Aorta (tissue), 5 donors: Measurements from ENCODE around the gene PCDHAC1. TPM values are rescaled to one million over a fixed set of nuclear protein-coding genes. Genes with fewer than 3 reads are reported as not detected.
"Not testable (repeated sequence)": the region's sequence is repeated elsewhere in the genome, so short reads cannot be mapped to it uniquely, and the experiment has no call there.

Source experiments
- ATAC-seq: fragments of 200-7000 bp; cut with Tn5 transposase; one replicate; pipeline ENCODE4 v1.9.1; 2022; ENCODE audit warnings: moderate library complexity; ENCODE audit not compliant: low FRiP score
- DNase-seq, 2 donors: peaks; one replicate each; pipeline ENCODE4 v3.0.0-alpha.2; 2020
- H3K27ac ChIP-seq, 2 donors: one replicate each; pipeline ENCODE4 v1.5.1; 2013; ENCODE audit warnings: low read length in 2 of 2, mild to moderate bottlenecking in 2 of 2, moderate library complexity in 2 of 2, control low read depth in 1 of 2, inconsistent platforms in 1 of 2, low read depth in 1 of 2
- H3K27me3 ChIP-seq, 2 donors: one replicate each; pipeline ENCODE4 v1.6.1; 2013; ENCODE audit warnings: control low read depth in 1 of 2, low read length in 1 of 2, mild to moderate bottlenecking in 1 of 2, moderate library complexity in 1 of 2; ENCODE audit not compliant: insufficient read depth in 2 of 2, control insufficient read depth in 1 of 2
- H3K36me3 ChIP-seq, 2 donors: one replicate each; pipeline ENCODE4 v1.6.1; 2013; ENCODE audit warnings: control low read depth in 1 of 2, low read length in 1 of 2, mild to moderate bottlenecking in 1 of 2; ENCODE audit not compliant: insufficient read depth in 2 of 2, control insufficient read depth in 1 of 2
- H3K4me1 ChIP-seq, 2 donors: one replicate each; pipeline ENCODE4 v1.6.1; 2013; ENCODE audit warnings: low read length in 2 of 2, control low read depth in 1 of 2, mild to moderate bottlenecking in 1 of 2, moderate library complexity in 1 of 2; ENCODE audit not compliant: insufficient read depth in 2 of 2, control insufficient read depth in 1 of 2
- H3K4me3 ChIP-seq, 2 donors: one replicate each; pipeline ENCODE4 v1.5.1; 2013; ENCODE audit warnings: low read length in 2 of 2, control low read depth in 1 of 2, mild to moderate bottlenecking in 1 of 2
- H3K9me3 ChIP-seq: one replicate; pipeline ENCODE4 v1.6.1; 2013; ENCODE audit warnings: mild to moderate bottlenecking, low read length; ENCODE audit not compliant: control insufficient read depth
- WGBS, 2 donors: extraction: QIAGEN DNeasy Blood & Tissue Kit; methylation state at CpG; one replicate each; pipeline ENCODE4 v1.1.7; 2013; 5-methylcytosine and 5-hydroxymethylcytosine counted together
- intact Hi-C, 2 donors: fragments of 100-400 bp; cut with DNase I; formaldehyde crosslinking; loops; one replicate each; pipeline versions ENCODE4 v1.14.2 to v1.15.0; 2022
- long read RNA-seq, 2 donors: library from polyadenylated mRNA; unstranded; transcript quantifications; one replicate each; pipeline ENCODE4 v2.0.0, GENCODE V29; 2020 to 2021
- polyA plus RNA-seq, 2 donors: library from polyadenylated mRNA; stranded (reverse); fragments of 200-250 nt; gene quantifications; one replicate each; pipeline ENCODE4 v1.2.3, GENCODE V29; 2013
- total RNA-seq, 2 donors: library from RNA; stranded (reverse); fragmentation: NEBNext Ultra II Directional; extraction: Animal tissue kit (Norgen Biotek cat#: 25700); gene quantifications; one replicate each; pipeline ENCODE4 v1.2.1, GENCODE V29; 2021
- donor health status: healthy with polysubstance abuse.
- donor health status: Bipolar disorder and iron deficiency.
- donor health status: DM: no; HTN: no; CAD: no.
- donor health status: DM: no; HTN: no; CAD: no.
- donor health status: DM: yes; HTN: yes; CAD: no.

The PCDHAC1 gene, protein sequence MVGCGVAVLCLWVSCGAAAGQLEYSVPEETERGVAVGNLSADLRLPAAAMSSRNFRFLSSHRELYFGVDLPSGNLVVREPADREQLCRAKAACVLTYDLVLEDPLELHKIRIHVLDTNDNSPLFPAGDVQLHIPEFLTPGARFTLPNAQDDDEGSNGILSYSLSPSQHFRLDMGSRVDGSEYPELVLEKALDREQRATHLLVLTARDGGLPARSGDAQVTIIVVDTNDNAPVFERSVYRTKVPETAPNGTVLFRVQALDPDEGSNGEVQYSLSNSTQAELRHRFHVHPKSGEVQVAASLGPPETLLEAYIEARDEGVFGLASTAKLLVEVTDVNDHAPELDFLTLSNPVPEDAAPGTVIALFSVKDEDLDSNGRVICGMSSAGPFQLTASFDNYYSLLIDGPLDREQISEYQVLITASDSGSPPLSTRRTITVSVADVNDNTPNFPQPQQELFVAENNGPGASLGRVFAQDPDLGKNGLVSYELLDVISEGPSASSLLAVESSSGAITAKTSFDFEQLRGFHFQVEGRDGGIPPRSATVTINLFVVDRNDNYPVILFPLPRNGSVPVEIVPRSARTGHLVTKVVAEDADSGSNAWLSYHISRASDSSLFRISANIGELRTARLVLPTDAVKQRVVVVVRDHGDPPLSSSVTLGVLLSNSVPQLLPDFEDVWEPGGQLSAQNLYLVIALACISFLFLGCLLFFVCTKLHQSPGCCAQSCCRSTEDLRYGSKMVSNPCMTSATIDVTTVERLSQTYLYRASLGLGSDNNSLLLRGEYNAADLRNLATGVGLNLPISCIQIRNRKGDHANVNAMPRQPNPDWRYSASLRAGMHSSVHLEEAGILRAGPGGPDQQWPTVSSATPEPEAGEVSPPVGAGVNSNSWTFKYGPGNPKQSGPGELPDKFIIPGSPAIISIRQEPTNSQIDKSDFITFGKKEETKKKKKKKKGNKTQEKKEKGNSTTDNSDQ
- total RNA-seq = under 1 TPM; 0.15 to 0.36 TPM
- polyA plus RNA-seq = not detected
- long read RNA-seq, donor 1 = 0 reads
- long read RNA-seq, donor 2, full-length matches to known transcripts = 1 of 1 reads
- long read RNA-seq, donor 2, partial matches to known transcripts = 0 of 1 reads
- long read RNA-seq, donor 2, other reads (novel, unspliced or antisense) = 0 of 1 reads

DNA sequence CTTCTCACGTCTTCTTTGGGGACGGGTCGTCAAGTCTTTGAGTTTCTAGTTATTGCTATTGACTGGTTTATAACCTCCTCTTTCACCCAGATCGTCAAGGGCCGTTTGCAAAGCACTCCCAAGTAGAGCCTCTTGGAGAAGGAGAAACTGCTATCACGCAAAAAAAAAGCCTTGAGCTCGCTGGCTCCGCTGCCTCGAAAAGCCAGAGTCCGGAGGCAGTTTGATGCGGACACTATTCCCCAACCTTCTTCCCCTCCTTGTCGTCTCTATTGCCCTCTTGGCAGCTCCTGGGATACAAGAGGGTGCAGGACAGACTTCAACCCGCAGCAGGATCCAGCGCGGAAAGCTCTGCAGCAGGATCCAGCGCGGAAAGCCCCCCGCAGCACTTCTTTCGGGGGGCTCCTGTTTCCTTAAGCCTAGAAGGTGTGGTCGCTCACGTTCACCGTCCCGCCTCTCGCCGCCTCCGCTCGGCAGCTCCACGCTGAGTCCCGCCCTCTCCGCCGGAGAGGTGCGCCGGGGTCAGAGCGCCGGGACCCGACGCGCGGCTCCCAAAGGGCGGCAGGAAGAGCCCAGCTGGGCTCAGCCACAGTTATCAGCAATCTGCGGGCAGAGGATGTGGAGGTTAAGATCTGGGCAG lies at the start of gene PCDHAC1:
Gene PCDHAC1 (plus strand): TSS at position 494 of the 637 bp plus-strand sequence. CDS start 594 bp downstream, outside the sequence.
- 1 to 3% methylated on average over 41 of the region's 41 CpGs for WGBS, 2 donors
- H3K27ac ChIP-seq = no peak within 1 kb of the TSS
- H3K27me3 ChIP-seq = no peaks in the 10 kb centered on the region
- DNase-seq (no peak), ATAC-seq (peak; percentile 39)
- H3K9me3 ChIP-seq = no peaks in the 10 kb centered on the region
- H3K4me3 ChIP-seq = peak within 1 kb of the TSS in 1 of 2 donors; percentile 18
- H3K4me1 ChIP-seq = no peaks in the 10 kb centered on the region
- intact Hi-C loops = no loop called here
- H3K36me3 ChIP-seq = no peaks in the 10 kb centered on the region

DNA sequence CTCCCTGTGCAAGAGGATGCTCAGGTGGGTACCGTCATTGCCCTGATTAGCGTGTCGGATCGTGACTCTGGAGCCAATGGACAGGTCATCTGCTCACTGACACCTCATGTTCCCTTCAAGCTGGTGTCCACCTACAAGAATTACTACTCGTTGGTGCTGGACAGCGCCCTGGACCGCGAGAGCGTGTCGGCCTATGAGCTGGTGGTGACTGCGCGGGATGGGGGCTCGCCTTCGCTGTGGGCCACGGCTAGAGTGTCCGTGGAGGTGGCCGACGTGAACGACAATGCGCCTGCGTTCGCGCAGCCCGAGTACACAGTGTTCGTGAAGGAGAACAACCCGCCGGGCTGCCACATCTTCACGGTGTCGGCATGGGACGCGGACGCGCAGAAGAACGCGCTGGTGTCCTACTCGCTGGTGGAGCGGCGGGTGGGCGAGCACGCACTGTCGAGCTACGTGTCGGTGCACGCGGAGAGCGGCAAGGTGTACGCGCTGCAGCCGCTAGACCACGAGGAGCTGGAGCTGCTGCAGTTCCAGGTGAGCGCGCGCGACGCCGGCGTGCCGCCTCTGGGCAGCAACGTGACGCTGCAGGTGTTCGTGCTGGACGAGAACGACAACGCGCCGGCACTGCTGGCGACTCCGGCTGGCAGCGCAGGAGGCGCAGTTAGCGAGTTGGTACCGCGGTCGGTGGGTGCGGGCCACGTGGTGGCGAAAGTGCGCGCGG lies 49.4 kb upstream of the PCDHAC1 start:
- 31% methylated on average over 79 to 80 of the region's 80 CpGs for WGBS, 2 donors
- H3K27me3 ChIP-seq, H3K36me3 ChIP-seq, ATAC-seq, H3K4me1 ChIP-seq, intact Hi-C loops, H3K4me3 ChIP-seq, H3K27ac ChIP-seq, DNase-seq: not testable (repeated sequence)
- peaks cover 16% of the 10 kb centered on the region for H3K9me3 ChIP-seq

DNA sequence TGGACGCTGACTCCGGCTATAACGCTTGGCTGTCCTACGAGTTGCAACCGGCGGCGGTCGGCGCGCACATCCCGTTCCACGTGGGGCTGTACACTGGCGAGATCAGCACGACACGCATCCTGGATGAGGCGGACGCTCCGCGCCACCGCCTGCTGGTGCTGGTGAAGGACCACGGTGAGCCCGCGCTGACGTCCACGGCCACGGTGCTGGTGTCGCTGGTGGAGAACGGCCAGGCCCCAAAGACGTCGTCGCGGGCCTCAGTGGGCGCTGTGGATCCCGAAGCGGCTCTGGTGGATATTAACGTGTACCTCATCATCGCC lies 48.9 kb upstream of the PCDHAC1 start:
- no peak overlapping the region for H3K4me3 ChIP-seq
- H3K4me1 ChIP-seq = no peaks in the 10 kb centered on the region
- peaks cover 0 to 3% of the 10 kb centered on the region in 2 donors for H3K27me3 ChIP-seq
- intact Hi-C loops = no loop called here
- DNase-seq (no peak), ATAC-seq (no peak)
- peaks cover 18% of the 10 kb centered on the region for H3K9me3 ChIP-seq
- H3K27ac ChIP-seq = no peak overlapping the region
- no peaks in the 10 kb centered on the region for H3K36me3 ChIP-seq
- WGBS, 2 donors = 35 to 36% methylated on average over 37 of the region's 37 CpGs

DNA sequence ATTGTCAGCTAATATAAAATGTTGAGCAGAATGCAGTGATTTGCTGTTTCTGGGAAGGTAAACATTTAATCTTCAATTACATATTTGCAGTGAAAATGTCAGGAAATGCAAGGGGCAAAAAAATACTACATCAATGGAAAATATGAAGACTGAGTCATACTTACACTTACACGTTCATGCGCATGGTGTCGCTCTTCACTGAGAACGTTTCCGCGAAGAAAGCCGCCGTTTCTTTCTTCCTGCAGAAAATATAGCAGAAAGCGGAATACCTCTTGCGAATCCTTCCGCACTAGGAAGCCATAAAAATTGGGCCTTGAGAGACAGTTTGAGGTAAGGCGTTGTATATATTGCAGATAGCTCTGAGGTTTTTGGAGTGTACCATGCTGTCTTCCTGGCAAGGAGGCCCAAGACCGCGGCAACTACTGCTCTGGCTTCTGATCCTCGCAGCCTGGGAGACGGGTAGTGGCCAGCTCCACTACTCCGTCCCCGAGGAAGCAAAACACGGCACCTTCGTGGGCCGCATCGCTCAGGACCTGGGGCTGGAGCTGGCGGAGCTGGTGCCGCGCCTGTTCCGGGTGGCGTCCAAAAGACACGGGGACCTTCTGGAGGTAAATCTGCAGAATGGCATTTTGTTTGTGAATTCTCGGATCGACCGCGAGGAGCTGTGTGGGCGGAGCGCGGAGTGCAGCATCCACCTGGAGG lies 44.1 kb upstream of the PCDHAC1 start, which contains the start of gene PCDHA13:
Gene PCDHA13 (plus strand): TSS at position 236 of the 702 bp plus-strand sequence. CDS start 145 bp downstream, at position 381.
- Histone ChIP-seq H3K4me1 (no peaks in the 10 kb centered on the region), H3K9me3 (peaks cover 24% of the 10 kb centered on the region), H3K27me3 (no peaks in the 10 kb centered on the region), H3K27ac (no peak within 1 kb of the TSS), H3K4me3 (no peak within 1 kb of the TSS), H3K36me3 (no peaks in the 10 kb centered on the region)
- WGBS, 2 donors = 7 to 12% methylated on average over 28 to 35 of the region's 35 CpGs
- DNase-seq = no peak
- no peak for ATAC-seq
- intact Hi-C loops = no loop called here

DNA sequence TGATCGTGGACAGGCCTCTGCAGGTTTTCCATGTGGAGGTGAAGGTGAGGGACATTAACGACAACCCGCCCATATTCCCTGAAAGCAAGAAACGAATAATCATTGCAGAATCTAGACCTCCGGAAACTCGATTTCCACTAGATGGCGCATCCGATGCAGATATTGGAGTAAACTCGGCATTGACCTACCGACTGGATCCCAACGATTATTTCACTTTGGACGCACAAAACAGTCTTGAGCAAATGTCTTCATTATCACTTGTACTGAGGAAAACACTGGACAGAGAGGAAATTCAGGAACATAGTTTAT lies 43.6 kb upstream of the PCDHAC1 start:
- DNase-seq (no peak), ATAC-seq (no peak)
- no peaks in the 10 kb centered on the region for H3K36me3 ChIP-seq
- peaks cover 21% of the 10 kb centered on the region for H3K9me3 ChIP-seq
- no peaks in the 10 kb centered on the region for H3K27me3 ChIP-seq
- no peaks in the 10 kb centered on the region for H3K4me1 ChIP-seq
- no peak overlapping the region for H3K27ac ChIP-seq
- WGBS, 2 donors = 10 to 16% methylated on average over 12 of the region's 12 CpGs
- intact Hi-C loops = no loop called here
- no peak overlapping the region for H3K4me3 ChIP-seq

DNA sequence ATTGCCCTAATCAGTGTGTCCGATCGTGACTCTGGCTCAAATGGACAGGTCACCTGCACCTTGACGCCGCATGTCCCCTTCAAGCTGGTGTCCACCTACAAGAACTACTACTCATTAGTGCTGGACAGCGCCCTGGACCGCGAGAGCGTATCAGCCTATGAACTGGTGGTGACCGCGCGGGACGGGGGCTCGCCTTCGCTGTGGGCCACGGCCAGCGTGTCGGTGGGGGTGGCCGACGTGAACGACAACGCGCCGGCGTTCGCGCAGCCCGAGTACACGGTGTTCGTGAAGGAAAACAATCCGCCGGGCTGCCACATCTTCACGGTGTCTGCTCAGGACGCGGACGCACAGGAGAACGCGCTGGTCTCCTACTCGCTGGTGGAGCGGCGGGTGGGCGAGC lies 42.7 kb upstream of the PCDHAC1 start:
- no peak overlapping the region for H3K27ac ChIP-seq
- no peaks in the 10 kb centered on the region for H3K27me3 ChIP-seq
- H3K4me1 ChIP-seq = no peaks in the 10 kb centered on the region
- no peaks in the 10 kb centered on the region for H3K36me3 ChIP-seq
- H3K9me3 ChIP-seq = peaks cover 21% of the 10 kb centered on the region
- DNase-seq (no peak), ATAC-seq (no peak)
- intact Hi-C loops = no loop called here
- H3K4me3 ChIP-seq = no peak overlapping the region
- 33 to 38% methylated on average over 41 of the region's 41 CpGs for WGBS, 2 donors

DNA sequence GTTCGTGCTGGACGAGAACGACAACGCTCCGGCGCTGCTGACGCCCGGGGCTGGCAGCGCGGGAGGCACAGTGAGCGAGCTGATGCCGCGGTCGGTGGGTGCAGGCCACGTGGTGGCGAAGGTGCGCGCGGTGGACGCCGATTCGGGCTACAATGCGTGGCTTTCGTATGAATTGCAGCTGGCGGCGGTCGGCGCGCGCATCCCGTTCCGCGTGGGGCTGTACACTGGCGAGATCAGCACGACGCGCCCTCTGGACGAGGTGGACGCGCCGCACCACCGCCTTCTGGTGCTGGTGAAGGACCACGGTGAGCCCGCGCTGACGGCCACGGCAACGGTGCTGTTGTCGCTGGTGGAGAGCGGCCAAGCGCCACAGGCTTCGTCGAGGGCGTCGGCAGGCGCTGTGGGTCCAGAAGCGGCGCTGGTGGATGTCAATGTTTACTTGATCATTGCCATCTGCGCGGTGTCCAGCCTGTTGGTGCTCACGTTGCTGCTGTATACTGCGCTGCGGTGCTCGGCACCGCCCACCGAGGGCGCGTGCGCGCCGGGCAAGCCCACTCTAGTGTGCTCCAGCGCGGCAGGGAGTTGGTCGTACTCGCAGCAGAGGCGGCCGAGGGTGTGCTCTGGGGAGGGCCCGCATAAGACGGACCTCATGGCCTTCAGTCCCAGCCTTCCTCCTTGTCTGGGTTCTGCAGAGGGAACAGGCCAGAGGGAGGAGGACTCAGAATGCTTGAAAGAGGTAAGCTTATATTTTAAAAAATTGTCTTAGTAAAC lies 42.0 kb upstream of the PCDHAC1 start:
- Histone ChIP-seq H3K36me3 (no peaks in the 10 kb centered on the region), H3K4me1 (no peaks in the 10 kb centered on the region), H3K9me3 (peaks cover 21% of the 10 kb centered on the region), H3K27me3 (no peaks in the 10 kb centered on the region), H3K27ac (no peak overlapping the region), H3K4me3 (no peak overlapping the region)
- intact Hi-C loops = no loop called here
- ATAC-seq (no peak), DNase-seq (no peak)
- WGBS, 2 donors = 25 to 34% methylated on average over 78 to 79 of the region's 79 CpGs
